ENCODE results near the gene MTA2.

MTA2 gene

DNA sequence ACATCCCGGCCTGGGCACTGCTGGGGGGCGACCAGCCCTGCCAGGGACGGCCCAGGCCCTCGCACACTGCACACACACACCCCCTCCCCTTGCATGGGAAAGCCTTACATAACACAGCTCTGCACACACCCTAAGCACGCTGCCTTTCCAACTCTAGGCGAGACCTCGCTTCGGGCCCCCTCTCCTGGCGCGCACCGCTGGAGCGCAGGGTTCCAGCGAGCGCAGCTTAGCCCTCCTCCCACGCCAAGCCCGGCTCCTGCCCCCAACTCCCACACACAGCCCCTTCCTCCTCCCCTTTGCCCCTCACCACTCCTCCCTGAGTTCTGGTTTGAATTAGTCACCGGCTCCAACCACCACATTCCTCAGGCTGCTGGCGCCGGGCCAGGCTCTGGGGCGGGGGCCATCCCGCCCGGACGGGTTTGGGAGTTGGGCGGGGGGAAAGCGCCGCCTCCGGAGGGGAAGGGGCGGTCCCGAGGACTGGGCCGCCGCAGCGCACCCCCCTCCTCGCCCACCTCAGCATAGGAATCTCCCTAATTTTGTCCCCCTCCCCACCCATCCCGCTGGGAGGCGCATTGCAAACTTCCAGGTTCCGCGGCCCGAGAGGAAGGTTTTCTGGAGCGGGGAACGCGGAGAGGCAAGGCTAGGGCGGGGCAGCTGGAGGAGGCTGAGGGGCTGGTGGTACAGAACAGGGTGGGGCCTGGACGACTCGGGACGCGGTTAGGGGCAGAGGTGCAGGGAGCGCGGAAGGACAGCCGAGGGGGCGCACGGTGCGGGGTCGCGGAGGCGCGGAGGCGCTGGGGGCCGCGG is 56.0 kb downstream of the MTA2 start:
- no peak for DNase-seq

DNA sequence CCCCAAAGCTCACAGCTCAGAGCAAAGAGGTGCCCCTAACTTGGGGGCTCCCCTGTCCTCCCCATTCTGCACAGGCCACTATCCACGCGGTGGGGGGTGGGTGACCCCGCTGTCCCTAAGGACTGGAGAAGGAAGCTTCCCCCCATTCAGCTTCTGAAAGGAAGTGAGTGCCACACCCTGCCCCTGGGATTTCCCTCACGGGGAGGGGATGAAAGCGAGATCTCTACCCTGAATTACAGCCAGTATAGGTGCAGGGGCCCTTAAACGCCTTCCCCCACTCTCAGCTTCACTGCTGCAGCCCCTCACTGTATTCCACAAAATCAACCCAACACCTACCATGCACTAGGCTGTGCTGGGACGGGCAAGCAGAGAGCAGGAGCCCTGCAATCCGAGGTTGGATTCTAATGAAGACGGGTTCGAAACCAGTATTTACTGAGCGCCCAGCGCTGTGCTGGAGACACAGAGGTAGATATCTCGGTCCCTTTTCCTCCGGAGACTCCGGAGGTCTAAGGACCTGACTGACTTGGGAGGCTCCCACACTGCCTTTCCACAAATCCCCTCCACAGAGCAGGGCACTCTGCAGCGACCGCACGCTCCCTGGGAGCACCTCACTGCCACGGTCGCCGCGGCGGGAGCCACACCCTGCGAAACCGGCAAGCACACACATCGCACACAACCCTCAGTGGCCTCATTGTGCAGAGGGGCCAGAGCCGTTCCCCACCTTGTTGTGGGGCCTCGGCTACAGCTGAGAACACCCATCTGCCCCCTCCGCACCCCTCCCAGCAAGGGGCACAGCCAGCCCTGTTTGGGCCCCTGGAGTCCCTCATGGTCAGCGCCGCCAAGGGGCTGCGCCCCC is 56.9 kb downstream of the MTA2 start:
- no peak for DNase-seq

DNA sequence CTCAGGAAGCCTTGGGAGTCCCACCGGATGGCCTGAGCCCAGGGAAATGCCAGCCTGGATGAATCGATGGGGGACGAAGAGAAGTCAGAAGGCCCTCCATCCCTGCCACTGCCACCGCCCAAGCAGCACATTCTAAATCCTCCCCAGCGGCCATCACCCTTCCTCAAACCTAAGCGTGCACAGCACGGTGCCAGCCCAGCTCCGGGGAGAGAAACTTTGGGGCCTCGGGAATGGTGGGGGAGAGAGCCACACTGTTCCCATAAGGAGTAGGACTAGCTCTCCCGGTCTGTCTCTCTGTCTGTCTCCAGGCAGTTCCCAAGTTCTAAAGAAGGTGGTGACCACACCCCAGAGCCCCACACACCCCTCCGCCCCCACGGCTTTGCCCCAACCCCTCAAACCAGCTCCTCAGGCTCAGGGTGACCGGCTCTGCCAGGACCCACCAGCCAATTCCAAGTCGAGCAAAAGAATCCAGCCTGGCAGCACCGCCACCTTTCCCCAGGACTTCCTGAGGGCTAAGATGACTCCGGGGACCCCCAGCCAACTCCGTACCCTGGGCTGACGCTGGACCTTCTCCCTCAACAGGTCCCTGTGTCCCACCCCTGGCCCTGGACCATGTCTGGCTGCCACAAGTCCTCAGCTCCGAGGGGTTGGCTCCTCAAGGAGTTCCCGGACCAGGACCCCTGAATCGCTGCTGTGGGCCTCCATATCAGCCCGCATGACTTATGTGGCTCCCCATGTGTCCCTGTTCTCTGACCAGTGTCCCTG is 57.8 kb downstream of the MTA2 start:
- no peak for DNase-seq
